NCI-H2029 treated with DMSO at 0.1 percent for 48 hours (cell line): Measurements from ENCODE around the gene ORC4.

Experiments
- DNase-seq: peaks from one replicate; lab custom pipeline; 2025; lab: John Stamatoyannopoulos, UW

The ORC4 gene

GRCh38 chr2:147933931-147934330 lies 86.6 kb downstream of the ORC4 start:
- no peak for DNase-seq

DNA sequence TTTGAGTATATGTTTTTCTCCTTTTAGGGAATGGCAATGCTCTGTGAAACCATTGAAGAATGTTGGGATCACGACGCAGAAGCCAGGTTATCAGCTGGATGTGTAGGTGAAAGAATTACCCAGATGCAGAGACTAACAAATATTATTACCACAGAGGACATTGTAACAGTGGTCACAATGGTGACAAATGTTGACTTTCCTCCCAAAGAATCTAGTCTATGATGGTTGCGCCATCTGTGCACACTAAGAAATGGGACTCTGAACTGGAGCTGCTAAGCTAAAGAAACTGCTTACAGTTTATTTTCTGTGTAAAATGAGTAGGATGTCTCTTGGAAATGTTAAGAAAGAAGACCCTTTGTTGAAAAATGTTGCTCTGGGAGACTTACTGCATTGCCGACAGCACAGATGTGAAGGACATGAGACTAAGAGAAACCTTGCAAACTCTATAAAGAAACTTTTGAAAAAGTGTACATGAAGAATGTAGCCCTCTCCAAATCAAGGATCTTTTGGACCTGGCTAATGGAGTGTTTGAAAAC lies 93.4 kb downstream of the ORC4 start:
- DNase-seq = no peak

- peak; percentile 31 for DNase-seq
Observed at GRCh38 chr2:147925886-147926285, 94.7 kb downstream of the ORC4 start.

- no peak for DNase-seq
Observed at GRCh38 chr2:147924647-147925046, 95.9 kb downstream of the ORC4 start.

DNA sequence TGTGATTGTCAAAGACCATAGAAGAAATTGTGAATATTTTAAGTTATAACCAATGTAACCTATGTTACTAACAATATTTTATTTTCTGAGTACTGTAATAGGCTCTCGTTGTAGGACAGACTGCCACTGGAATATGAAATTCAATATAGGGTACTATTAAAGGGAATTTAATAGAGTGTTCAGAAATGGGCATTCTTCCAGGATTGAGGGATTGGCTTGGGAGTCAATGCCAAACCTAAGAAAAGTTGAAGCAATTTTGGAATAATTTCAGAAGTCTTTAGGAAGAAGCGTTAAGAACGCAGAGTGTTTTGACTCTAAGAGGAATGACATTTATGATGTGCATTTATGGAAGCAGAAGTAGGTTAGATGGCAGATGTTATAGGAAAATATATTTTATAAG lies 96.7 kb downstream of the ORC4 start:
- DNase-seq = no peak

DNA sequence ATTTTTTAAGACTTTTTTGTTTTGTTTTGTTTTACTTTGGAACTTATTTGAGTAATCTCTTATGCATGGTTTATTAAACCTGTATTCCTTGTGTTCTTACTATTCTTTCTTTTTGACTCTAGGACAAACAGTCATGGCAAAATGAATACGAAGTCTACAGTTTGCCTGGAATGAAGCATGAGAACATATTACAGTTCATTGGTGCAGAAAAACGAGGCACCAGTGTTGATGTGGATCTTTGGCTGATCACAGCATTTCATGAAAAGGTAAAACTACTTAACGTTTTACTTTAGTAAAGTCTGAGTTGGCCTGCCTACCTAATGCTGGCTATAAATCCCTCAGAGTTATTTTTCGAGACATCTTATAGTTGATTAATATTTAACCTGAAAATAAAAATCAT lies 103.4 kb downstream of the ORC4 start:
- no peak for DNase-seq

DNA sequence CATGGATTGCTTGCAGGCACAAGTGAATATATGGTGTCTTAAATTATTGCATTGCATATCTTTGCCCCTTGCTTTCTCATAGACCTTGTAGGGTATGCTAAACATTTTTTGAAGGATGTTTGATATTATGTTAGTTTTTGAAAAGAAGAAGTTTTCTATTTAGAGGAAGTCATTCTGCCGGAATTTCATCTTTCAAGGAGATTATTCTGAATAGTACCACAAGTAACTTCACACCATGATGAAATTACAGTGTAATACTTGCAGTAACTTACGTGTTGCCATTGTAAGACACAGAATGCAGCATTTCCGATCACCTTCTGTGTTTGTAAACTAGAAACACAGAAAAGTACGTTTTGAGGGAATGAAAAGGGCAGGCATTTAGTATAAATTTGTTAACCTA lies 103.8 kb downstream of the ORC4 start:
- no peak for DNase-seq

GRCh38 chr2:147916067-147916466 lies 104.5 kb downstream of the ORC4 start:
- DNase-seq = no peak

- DNase-seq = peak; percentile 18
Observed at GRCh38 chr2:147913701-147914480, 106.6 kb downstream of the ORC4 start.

DNA sequence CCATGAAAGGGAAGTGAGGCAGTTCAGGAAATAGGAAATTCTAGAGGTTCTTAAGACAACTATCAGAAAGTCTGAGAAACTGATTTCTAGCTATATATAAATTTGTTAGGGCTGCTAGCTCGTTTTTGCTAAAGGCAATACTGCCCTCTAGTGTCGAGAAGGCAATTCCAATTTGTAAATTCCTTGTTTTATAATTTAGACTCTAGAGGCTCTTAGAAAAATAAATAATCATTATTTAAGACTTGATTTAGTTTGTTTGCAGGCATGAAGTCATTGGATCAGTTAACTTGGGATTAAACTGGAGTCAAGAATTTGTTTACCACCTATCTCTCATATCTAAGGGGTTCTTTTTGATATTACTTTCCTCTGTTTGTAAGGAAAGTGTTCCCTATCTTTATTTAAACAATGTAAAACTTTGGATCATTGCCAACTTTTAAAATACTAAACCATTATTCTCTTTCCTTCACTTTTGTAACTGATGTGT lies 109.5 kb downstream of the ORC4 start:
- peak; percentile 67 for DNase-seq

DNA sequence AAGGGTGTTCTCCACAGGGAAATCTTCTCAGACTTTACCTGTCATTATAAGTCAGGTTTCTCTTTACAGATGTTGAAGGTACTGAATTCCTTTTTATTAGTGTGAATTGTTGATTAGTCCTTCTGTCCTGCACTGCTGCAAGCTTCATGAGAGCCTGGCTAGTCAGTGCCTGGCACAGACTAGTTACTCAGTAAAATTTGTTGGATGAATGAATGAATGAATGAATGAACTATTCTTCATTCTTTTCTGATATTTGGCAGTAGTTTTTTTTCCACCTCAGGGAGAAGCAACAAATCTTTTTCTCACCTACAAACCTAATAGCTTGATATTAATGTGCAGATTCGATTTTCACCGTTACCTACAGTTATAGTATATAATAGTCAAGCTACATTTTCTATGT lies 111.4 kb downstream of the ORC4 start:
- no peak for DNase-seq

DNA sequence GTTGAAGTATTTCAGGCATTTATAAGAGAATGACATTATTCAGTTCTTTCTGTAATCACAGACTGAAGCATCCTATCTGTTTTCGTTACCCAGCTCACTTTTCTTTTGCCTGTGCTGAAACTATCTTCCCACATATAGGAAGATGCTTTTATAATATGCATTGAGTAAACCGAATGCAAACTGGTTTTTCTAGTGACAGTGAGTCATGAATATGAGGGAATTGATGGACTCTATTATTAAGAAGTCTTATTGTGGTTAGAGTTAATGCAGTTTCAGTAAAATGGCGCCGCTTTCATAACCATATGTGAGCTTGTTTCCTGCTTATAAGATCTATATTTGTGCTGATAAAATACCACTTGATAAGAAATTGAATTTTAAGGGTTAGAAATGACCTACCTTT lies 116.5 kb downstream of the ORC4 start:
- DNase-seq = no peak

GRCh38 chr2:147888680-147889079 lies 131.9 kb downstream of the ORC4 start:
- DNase-seq = no peak

GRCh38 chr2:147886136-147886535 lies 134.4 kb downstream of the ORC4 start:
- DNase-seq = no peak

DNA sequence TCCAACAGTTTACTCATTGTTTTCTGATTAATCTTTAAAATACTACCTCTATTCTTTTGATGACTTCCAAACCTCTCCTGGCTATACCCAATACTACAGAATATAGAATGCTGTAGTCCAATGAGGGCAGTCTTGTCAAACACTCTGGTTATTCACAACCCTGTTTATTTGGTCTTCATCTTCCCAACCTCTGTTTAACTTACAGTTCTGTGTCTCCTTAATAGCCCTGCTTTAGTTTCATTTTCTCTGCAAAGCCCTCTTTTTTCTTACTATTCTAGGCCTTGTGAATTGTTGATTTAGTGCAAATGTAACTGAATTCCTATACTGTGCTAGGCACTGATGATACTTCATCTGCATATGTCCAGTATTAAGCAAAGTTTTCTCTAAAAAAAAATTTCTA lies 135.7 kb downstream of the ORC4 start:
- DNase-seq = no peak

DNA sequence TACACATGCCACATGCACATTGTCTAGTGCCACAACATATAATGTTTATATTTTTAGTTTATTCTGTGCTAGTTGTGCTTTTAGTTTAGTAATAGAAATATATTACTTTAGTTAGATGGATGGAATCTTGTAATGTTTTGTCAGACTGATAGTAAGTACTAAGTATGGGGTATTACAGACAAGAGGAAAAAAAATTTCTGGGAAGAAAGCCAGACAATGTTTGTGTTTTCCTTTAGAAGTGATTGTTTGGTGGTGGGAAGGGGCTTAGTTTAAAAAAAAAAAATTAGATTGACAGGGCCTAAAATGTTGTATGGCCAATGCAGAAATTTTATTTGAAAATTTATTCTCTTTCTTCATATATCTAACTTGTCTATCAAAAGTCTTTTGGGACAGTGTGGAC lies 137.9 kb downstream of the ORC4 start:
- no peak for DNase-seq
